ENCODE measurements around the gene SRSF12.
A peak's percentile ranks its signal among the peaks of the same experiment; 100 is the strongest.

The SRSF12 gene

GRCh38 chr6:89117211-89118108 is at the start of gene SRSF12:
SRSF12 (minus strand) TSS chr6:89118071; CDS start chr6:89117887, 184 bp downstream.
- Histone ChIP-seq H3K4me1 (ENCODE audit: control insufficient read depth, insufficient read depth, low read length, unreplicated experiment) (no peaks in the 10 kb centered on the region), H3K36me3 (ENCODE audit: insufficient read depth, low read length) (no peaks in the 10 kb centered on the region), H3K27me3 (ENCODE audit: insufficient read depth, low read length) (0 out of 2 replicates have a peak, but pooled peaks cover 9% of the 10 kb centered on the region), H3K27ac (ENCODE audit: low read depth, low read length) (no peak within 1 kb of the TSS), H3K4me3 (ENCODE audit: low read depth, low read length) (peak within 1 kb of the TSS; percentile 95), H2AFZ (ENCODE audit: low read length, unreplicated experiment) (peak within 1 kb of the TSS; percentile 80), H3K79me2 (ENCODE audit: control insufficient read depth, insufficient read depth, low read length, unreplicated experiment) (no peaks in the 10 kb centered on the region)

- Histone ChIP-seq H3K4me3 (ENCODE audit: low read depth, low read length) (no peak overlapping the region), H3K27ac (ENCODE audit: low read depth, low read length) (no peak overlapping the region), H3K27me3 (ENCODE audit: insufficient read depth, low read length) (no peaks in the 10 kb centered on the region), H3K4me1 (ENCODE audit: control insufficient read depth, insufficient read depth, low read length, unreplicated experiment) (no peaks in the 10 kb centered on the region), H3K79me2 (ENCODE audit: control insufficient read depth, insufficient read depth, low read length, unreplicated experiment) (no peaks in the 10 kb centered on the region), H2AFZ (ENCODE audit: low read length, unreplicated experiment) (no peak overlapping the region), H3K36me3 (ENCODE audit: insufficient read depth, low read length) (peaks cover 13% of the 10 kb centered on the region)
Measured at GRCh38 chr6:89162047-89162371, 44.1 kb upstream of the SRSF12 start.

- no peak overlapping the region for H2AFZ ChIP-seq (ENCODE audit: low read length, unreplicated experiment)
- H3K27ac ChIP-seq (ENCODE audit: low read depth, low read length): no peak overlapping the region
- H3K79me2 ChIP-seq (ENCODE audit: control insufficient read depth, insufficient read depth, low read length, unreplicated experiment): no peaks in the 10 kb centered on the region
- no peak overlapping the region for H3K4me3 ChIP-seq (ENCODE audit: low read depth, low read length)
- peaks cover 13% of the 10 kb centered on the region for H3K36me3 ChIP-seq (ENCODE audit: insufficient read depth, low read length)
- H3K27me3 ChIP-seq (ENCODE audit: insufficient read depth, low read length): no peaks in the 10 kb centered on the region
- H3K4me1 ChIP-seq (ENCODE audit: control insufficient read depth, insufficient read depth, low read length, unreplicated experiment): no peaks in the 10 kb centered on the region
Measured at GRCh38 chr6:89161326-89162046, 43.6 kb upstream of the SRSF12 start.

DNA sequence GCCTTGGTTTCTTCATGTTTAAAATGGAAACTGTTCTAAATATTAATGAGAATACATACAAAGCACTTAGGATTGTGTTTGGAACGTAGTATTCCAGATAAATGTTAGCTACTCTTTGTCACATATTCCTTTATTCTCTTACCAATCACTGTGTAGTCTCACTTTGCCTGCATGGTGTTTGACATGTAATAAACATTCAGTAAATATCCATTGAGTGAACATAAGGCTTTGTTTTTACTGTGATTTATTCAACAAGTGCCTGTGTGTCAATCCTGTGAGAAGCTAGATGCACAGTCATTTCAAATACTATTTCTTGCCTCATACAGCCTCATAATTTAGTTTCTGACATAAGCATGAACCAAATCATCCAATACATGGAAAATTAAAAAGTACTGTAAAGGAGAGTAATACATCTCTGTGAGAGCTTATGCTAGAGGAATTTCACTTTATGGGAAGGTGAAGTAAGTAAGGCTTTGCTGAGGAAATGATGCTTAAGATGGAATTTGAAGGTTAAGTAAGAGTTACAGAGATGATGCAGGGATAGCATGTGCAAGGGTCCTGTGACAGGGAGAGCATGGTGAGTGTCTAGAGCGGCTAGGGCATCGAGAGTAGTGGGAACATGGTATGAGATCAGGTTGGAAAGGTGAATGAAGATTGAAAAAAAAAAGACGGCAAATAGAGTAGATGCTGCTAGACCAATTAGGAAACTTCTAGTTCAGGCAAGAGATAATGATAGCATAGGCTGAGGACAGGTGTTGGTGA is 42.6 kb upstream of the SRSF12 start:
- Histone ChIP-seq H3K27me3 (ENCODE audit: insufficient read depth, low read length) (no peaks in the 10 kb centered on the region), H2AFZ (ENCODE audit: low read length, unreplicated experiment) (no peak overlapping the region), H3K4me3 (ENCODE audit: low read depth, low read length) (no peak overlapping the region), H3K79me2 (ENCODE audit: control insufficient read depth, insufficient read depth, low read length, unreplicated experiment) (no peaks in the 10 kb centered on the region), H3K4me1 (ENCODE audit: control insufficient read depth, insufficient read depth, low read length, unreplicated experiment) (no peaks in the 10 kb centered on the region), H3K36me3 (ENCODE audit: insufficient read depth, low read length) (peaks cover 13% of the 10 kb centered on the region), H3K27ac (ENCODE audit: low read depth, low read length) (no peak overlapping the region)

GRCh38 chr6:89154131-89154530 is 36.3 kb upstream of the SRSF12 start:
- H2AFZ ChIP-seq (ENCODE audit: low read length, unreplicated experiment): no peak overlapping the region
- H3K4me3 ChIP-seq (ENCODE audit: low read depth, low read length): no peak overlapping the region
- H3K27me3 ChIP-seq (ENCODE audit: insufficient read depth, low read length): no peaks in the 10 kb centered on the region
- H3K27ac ChIP-seq (ENCODE audit: low read depth, low read length): no peak overlapping the region
- no peaks in the 10 kb centered on the region for H3K4me1 ChIP-seq (ENCODE audit: control insufficient read depth, insufficient read depth, low read length, unreplicated experiment)
- 0 out of 2 replicates have a peak, but pooled peaks cover 5% of the 10 kb centered on the region for H3K36me3 ChIP-seq (ENCODE audit: insufficient read depth, low read length)
- H3K79me2 ChIP-seq (ENCODE audit: control insufficient read depth, insufficient read depth, low read length, unreplicated experiment): no peaks in the 10 kb centered on the region

DNA sequence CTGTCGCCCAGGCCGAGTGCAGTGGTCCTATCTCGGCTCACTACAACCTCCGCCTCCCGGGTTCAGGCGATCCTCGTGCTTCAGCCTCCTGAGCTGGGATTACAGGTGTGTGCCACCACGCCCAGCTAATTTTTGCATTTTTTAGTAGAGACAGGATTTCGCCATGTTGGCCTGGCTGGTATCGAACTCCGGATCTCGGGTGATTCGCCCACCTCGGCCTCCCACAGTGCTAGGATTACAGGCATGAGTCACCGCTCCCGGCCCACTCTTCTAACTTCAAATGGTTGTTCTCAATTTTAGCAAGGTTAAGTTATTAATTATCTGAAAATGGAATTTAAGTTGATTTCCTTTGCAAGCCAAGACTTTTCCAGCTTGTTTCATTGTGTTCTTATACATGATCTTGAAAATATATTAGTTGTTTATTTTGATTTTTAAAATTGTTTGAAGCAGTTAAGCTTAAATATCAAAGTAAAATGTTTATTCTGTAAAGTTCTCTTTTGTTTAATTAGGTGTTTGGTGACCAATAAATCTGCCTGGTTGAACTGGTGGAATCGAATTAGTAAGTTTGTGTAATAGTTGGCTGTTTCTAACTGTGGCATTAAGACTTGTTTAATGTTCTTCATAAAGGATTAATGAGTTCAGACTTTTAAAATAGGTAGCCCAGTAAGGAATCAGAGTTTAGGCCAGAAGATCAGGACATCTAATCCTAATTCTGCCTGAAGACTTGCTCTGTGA is 30.3 kb upstream of the SRSF12 start:
- Histone ChIP-seq H3K36me3 (ENCODE audit: insufficient read depth, low read length) (0 out of 2 replicates have a peak, but pooled peaks cover 7% of the 10 kb centered on the region), H3K4me3 (ENCODE audit: low read depth, low read length) (no peak overlapping the region), H2AFZ (ENCODE audit: low read length, unreplicated experiment) (no peak overlapping the region), H3K27me3 (ENCODE audit: insufficient read depth, low read length) (no peaks in the 10 kb centered on the region), H3K4me1 (ENCODE audit: control insufficient read depth, insufficient read depth, low read length, unreplicated experiment) (no peaks in the 10 kb centered on the region), H3K79me2 (ENCODE audit: control insufficient read depth, insufficient read depth, low read length, unreplicated experiment) (peaks cover 7% of the 10 kb centered on the region), H3K27ac (ENCODE audit: low read depth, low read length) (no peak overlapping the region)

GRCh38 chr6:89146718-89147700 is 29.1 kb upstream of the SRSF12 start:
- no peaks in the 10 kb centered on the region for H3K27me3 ChIP-seq (ENCODE audit: insufficient read depth, low read length)
- H2AFZ ChIP-seq (ENCODE audit: low read length, unreplicated experiment): peak overlapping the region; percentile 68
- H3K4me1 ChIP-seq (ENCODE audit: control insufficient read depth, insufficient read depth, low read length, unreplicated experiment): no peaks in the 10 kb centered on the region
- peaks cover 7% of the 10 kb centered on the region for H3K79me2 ChIP-seq (ENCODE audit: control insufficient read depth, insufficient read depth, low read length, unreplicated experiment)
- peak overlapping the region; percentile 85 for H3K4me3 ChIP-seq (ENCODE audit: low read depth, low read length)
- peak overlapping the region; percentile 39; the same call in 1 of the 2 replicates for H3K27ac ChIP-seq (ENCODE audit: low read depth, low read length)
- H3K36me3 ChIP-seq (ENCODE audit: insufficient read depth, low read length): 0 out of 2 replicates have a peak, but pooled peaks cover 7% of the 10 kb centered on the region

- Histone ChIP-seq H3K79me2 (ENCODE audit: control insufficient read depth, insufficient read depth, low read length, unreplicated experiment) (peaks cover 7% of the 10 kb centered on the region), H2AFZ (ENCODE audit: low read length, unreplicated experiment) (peak within 1 kb of the TSS; percentile 68), H3K27ac (ENCODE audit: low read depth, low read length) (peak within 1 kb of the TSS; percentile 39; the same call in 1 of the 2 replicates), H3K27me3 (ENCODE audit: insufficient read depth, low read length) (no peaks in the 10 kb centered on the region), H3K4me3 (ENCODE audit: low read depth, low read length) (peak within 1 kb of the TSS; percentile 85), H3K4me1 (ENCODE audit: control insufficient read depth, insufficient read depth, low read length, unreplicated experiment) (no peaks in the 10 kb centered on the region), H3K36me3 (ENCODE audit: insufficient read depth, low read length) (0 out of 2 replicates have a peak, but pooled peaks cover 7% of the 10 kb centered on the region)
Measured at GRCh38 chr6:89145956-89146717, 28.3 kb upstream of the SRSF12 start, which contains the start of gene PM20D2. PM20D2 (plus strand) TSS chr6:89146055; CDS start chr6:89146145, 90 bp downstream.
